GM04503 (cell line): Measurements from ENCODE around the gene RHOU.
"Not testable (repeated sequence)": the region's sequence is repeated elsewhere in the genome, so short reads cannot be mapped to it uniquely, and the experiment has no call there.

Experiments used
- DNase-seq: peaks from one replicate; pipeline ENCODE4 v3.0.0-alpha.2; 2012; ENCODE audit warnings: low read depth

Gene RHOU

DNA sequence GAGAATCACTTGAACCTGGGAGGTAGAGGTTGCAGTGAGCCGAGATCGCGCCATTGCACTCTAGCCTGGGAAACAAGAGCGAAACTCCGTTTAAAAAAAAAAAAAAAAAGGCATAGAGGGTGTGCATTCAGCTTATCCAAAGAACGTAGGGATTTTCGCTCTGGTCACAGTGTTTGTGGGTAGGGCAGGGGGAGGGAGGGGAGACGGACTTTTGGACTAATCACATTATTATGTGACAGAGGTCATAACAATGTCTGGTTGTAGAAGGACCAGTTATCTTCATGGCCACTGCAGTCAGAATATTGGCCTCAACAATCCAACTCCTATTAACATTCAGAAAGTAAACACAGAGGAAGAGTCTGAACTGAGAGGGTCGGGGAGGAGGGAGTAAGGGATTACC lies 25.7 kb downstream of the RHOU start:
- no peak for DNase-seq

DNA sequence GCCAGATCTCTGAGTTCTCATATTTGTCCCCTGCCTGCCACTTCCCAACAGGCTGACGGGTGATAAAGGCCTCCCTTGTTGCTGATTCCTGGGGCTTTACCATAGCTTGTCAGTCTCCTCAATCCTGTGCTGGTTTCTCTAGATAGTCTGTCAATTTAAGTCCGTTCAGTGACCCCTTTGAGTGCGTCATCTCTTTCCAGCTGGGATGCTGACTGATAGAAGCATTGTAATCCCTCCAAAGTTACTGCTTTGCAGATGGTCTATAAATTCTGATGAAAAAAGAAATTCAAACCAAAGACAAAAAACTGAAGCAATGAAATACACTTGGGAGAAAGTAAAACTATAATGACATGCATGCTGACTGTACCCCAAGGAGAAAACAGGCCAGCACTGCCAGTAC lies 28.3 kb downstream of the RHOU start:
- no peak for DNase-seq

DNA sequence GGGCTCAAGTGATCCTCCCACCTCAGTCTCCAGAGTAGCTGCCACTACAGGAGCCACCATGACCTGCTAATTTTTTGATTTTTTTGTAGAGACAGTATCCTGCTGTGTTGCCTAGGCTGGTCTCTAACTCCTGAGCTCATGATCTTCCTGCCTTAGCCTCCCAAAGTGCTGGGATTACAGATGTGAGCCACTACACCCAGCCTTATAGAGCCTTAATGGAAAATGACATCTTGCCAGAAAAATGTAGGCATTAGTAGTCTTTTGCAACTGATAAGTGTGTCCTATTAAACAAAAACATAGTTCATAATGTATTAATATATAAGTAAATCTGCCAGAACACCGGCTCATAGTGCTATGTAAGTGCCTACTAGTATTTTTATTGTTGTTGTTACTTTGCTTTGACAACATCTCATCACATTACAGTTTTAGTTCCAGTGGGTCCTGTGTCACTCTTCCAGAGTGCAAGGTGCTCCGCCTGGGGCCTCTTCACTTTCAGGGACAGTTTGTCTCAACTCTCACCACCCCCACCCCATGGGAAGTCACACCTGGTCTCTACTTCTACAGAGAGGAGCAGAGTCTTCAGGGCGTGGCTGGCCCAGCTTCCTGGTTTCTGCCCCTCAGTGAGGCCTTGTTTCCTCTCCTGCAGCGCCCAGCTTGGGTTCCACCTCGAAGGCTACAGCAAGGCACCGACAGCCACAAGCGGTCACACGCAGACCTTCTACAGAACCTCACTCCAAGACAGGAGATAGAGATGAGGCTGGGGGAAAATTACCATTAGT lies 30.1 kb downstream of the RHOU start:
- DNase-seq = no peak

DNA sequence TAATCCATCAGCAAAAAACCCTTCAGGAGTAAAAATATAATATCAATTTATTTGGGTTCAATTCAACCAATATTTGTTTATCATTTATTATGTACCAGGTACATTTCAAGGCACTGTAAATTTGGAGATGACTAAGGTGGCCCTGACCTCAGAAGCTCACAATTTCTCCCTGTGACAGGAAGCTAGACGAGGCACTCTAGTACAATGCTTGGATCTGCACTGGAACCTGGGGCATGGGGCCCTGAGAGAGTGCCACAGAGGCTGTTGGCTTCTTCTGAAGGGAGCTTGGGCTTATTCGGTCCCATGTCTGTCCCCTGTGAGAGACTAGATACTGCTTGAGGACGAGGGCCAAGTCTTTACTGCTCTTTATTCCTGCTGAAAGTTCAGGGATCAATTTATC lies 31.5 kb downstream of the RHOU start:
- no peak for DNase-seq

DNA sequence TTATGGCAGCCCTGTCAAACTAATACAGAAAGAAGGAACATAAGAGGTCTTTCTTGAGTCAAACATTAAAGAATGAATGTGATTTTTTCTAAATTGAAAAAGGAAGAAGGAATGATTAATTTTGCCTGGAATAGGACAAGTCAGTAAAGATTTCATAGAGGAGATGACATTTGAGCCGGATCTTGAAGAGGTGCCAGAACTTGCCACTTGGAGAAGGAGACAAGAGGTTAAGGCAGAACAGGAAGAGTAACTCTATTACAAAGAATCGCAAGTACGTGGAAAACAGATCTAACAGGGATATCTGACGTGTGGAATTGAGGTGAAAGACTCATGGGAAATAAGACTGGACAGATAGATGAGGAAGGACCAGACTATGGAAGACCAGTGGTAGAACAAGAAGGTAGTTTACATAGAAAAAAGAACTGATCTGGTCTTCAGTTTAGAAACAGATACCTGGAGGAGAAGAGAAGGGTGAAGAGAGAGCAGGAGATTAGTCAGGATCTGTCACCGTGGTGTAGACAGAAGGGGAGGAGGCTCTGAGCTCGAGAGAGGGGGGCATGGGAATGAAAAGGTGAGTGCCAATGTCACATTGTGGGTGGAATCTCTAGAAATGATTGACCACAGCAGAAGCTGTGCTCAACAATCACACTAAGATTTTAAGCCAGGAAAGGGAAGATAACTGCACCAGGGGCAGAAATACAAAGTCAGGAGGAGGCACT lies 32.5 kb downstream of the RHOU start:
- DNase-seq = no peak

DNA sequence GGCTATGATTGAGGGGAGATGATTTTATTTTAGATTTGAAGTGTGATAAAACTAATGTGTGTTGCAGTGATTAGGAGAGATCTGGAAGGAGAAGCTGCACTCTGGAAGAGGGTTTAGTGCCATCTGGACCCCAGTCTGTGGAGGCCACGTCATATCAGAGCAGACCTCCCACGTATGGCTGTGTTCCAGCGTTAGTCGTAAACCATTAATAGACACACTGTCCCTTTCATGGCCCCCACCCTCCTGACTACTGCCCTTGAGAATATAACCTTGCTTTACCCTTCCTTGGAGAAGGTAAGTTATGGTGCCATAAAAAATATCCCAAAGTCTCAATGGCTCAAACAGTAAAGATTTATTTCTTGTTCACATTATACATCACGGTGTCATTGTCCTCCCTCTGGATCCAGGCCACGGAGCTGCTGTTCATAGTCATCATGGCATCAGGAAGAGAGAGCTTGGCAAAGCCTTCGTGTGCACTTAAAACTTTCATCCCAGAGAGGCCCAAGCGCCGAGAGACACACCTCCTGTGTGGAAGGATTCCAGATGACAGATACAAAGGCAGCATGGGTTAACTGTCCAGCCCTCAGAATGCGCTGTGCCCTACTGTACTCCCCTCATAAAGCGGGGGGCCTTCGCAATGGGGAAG lies 33.2 kb downstream of the RHOU start:
- no peak for DNase-seq

DNA sequence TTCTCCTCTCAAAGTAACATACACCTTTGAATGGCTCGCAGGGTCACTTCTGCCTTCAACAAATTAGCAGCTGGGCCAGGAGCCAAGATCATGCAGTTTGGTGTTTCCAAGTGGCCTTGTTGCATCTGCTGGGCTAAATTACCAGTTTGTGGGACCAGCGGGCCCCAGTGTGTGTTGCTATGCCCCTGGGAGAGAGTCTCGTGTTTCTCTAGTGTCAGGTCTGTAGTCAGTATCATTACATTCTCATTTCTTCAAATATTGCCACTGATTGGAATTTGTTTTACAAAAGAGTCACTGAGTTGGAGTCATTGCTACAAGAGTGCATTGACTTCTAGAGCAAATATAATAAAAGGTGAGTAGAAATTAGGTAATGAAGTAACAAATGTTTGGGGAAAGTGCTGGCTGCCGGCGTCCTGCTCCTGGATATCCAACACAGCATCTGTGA lies 35.5 kb downstream of the RHOU start:
- DNase-seq = no peak

DNA sequence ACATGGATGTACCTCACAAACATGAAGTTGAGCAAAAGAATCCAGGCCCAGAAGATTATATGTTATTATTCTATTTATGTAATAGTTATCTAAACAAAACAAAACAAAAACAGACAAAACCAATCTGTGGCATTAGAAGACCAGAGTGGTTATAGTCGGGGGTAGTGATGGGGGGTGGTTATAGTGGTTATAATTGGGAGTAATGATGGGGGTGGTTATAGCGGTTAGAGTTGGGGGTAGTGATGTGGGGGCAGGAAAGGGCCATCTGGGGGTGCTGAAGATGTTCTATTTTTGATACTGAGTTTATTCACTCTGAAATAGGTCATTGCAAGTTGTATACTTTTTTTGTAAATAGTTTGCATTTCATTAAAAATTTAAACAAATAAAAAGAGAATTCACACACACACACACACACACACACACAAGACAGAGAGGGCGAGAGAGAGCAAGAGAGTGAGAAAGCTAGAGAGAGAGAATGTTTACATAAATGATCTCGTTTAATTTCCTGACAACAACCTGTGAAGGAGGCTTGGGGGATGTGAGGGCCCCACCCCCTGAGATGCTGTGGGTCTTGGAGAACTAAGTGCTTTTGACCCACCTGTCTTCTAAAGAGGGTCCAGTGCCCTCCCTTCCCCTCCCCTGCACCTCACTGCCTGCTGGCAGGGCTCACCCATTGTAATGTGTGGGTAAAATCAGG lies 37.4 kb downstream of the RHOU start:
- DNase-seq = no peak

DNA sequence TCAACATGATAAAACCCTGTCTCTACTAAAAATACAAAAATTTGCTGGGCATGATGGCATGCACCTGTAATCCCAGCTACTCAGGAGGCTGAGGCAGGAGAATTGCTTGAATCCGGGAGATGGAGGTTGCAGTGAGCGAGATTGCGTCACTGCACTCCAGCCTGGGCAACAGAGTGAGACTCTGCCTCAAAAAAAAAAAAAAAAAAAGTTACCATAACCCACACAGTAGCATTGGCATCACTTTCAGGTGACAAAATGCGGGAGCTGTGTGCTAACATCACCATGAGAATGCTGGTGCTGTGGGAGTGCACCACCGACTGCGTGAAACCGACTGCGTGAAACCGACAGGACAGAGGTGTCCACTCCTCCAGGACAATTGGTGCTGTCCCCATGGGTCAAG lies 40.7 kb downstream of the RHOU start:
- DNase-seq = not testable (repeated sequence)

DNA sequence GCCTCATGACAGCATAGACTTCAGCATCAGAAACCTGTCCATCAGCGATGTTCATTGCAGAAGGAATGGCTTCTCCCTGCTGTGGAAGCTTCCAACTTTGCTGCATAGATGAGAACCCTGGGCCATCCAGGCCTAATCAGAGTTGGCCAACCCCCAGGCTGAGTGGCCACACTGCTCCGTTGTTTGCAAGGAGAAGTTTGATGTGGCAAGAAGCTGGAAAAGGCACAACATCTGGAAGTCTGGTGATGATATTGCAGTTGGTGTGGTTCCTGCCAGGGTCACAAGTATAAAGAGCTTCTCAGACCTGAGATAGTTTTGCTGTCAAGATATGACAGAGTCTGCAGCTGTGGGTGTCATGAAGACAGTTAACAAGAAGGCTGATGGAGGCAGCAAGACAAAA lies 41.2 kb downstream of the RHOU start:
- DNase-seq = no peak

DNA sequence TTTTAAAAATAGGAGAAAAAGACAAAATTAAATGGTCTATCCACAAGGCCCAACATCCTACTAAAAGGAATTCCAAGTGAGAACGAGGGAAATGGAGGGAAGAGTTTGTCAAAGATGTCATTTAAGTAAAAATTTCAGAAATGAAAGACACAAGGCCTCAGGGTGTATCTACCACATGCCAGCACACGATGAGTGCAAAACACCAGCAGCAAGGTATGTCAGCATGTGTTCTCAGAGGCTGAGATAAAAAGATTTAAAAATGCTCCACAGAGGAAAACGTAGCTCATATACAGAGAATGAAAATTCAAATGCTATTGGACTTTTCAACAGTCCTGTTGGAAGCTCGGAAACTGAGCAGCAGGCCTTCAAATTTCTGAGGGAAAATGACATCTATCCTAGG lies 42.0 kb downstream of the RHOU start:
- no peak for DNase-seq

DNA sequence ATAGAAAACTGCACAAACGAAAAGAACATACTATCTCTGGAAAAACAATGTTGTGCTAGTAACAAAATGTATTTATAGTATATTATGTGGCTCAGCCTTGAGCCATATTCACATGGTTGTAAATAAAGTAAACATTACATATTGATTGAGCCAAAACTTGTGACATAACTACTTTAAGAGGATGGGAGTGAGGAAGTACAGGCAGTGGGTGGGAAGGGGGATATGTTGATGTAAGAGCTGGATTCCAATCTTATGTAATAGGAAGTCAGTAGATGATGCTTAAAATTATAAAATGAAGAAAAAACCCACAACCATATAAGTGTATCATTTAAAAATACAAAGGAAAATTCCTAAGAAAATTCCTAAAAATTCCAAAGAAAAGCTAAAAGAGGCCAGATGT lies 42.7 kb downstream of the RHOU start:
- DNase-seq = no peak

DNA sequence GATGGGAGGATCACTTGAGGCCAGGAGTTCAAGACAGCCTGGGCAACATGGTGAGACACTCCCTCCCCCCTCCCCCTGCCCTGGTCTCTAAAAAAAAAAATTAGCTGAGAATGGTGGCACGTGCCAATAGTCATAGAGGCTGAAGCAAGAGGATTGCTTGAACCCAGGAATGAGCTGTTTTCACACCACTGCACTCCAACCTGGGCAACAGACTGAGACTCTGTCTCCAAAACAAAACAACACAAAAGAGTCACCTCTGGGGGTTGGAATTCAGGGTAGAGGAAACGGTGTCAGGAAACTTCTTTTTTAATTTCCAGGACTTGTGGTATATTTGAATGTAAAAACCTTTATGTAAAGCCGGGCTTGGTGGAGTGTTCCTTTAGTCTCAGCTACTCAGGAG lies 43.2 kb downstream of the RHOU start:
- no peak for DNase-seq

DNA sequence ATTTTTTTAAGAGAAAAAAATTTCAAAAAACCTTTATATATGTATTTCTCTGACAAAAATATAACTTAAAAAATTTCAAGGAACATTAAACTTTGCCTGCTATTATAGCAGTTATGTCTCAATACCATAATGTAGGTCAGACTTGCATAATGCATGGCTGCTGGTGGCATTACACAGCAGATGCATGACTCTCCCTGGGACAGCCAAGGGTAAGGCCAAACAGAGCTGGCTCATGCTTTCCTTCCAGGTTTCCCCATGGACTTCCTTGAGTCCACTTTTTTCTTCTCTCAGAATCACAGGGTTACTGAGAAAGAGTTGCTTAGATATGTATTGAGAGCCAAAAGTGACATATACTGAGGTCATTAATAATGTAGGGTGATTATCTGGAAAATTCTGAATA lies 43.7 kb downstream of the RHOU start:
- no peak for DNase-seq

DNA sequence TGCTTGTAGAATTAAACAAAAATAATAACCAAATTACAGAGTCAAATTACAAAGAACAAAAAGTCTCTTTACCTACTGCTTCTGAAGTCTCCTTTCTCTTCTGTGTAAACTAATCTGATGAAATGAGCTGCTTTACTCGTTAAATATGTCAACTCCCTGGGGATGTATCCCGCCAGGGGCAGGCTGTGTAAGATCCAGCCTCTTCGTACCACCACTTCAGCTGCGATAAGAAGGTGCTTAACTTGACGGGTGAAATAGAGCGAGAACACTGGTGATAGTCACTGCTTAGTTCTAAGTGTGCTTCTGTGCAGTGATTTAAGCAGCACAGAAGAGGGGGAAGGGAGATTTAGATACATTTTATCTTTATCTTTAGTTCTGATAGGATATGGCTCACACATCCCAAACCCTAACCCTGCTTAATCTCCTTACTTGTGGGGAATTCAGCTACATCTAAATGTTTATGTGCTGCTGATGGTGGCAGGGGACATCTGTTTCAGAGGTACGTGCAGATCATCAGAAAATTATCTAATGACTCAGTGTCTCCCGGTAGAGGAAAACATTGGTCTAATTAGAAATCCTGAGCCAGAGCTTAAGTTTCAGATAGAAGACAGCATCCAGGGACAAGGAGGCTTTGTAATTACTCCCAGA lies 46.0 kb downstream of the RHOU start:
- DNase-seq = no peak

DNA sequence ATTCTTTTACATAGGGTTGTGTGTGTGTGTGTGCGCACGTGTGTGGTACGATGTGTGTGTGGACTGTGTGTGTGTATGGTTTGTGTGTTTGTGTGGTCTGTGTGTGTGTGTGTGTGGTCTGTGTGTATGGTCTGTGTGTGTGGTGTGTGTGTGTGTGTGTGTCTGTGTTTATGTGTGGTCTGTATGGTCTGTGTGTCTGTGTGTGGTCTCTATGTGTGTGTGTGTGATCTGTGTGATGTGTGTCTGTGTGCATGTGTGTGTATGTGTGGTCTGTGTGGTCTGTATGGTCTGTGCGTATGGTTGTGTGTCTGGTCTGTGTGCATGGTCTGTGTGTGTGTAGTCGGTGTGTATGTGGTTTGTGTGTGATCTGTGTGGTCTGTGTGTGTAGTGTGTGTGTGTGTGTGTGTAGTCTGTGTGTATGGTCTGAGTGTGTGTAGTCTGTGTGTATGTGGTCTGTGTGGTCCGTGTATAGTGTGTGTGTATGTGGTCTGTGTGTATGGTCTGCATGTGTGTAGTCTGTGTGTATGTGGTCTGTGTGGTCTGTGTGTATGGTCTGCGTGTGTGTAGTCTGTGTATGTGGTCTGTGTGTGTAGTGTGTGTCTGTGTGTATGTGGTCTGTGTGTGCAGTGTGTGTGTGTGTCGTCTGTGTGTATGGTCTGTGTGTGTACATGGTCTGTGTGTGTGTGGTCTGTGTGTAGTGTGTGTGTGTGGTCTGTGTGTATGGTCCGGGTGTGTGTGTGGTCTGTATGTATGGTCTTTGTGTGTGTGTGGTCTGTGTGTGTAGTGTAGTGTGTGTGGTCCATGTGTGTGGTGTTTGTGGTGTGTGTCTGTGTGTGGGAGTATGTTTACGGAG lies 46.8 kb downstream of the RHOU start:
- no peak for DNase-seq

DNA sequence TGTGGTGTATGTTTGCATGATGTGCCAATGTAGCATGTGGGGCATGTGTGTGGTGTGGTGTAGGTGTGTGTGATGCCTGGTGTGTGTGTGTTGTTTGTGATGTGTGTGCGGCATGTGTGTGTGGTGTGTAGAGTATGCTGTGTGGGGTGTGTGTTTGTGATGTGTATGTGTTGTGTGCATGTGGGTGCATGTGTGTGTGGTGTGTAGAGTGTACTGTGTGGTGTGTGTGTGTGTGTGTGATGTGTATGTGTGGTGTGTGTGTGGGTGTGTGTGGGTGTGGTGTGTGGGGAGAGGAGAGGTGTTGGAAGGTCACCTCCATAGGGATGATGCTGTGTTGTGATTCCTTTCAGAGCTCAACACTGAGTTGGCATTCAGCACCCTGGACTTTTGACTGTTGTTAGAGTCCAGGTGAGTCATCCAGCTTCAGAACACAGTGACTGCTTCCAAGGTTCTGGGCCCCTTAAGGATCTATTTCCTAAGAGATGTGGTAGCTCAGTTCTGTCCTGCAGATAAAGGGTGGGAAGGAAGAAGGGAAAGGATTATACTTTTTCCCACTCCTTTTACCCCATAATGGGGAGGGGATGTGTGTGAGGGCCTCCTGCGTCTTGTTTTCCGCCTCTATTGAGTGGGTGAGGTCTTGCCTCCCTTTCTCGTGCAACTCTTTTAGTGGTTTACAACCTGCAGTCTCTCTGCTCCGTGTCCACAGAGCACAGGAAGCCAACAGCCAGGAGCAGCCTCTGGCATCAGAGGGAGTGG lies 47.6 kb downstream of the RHOU start:
- peak; percentile 10 for DNase-seq

DNA sequence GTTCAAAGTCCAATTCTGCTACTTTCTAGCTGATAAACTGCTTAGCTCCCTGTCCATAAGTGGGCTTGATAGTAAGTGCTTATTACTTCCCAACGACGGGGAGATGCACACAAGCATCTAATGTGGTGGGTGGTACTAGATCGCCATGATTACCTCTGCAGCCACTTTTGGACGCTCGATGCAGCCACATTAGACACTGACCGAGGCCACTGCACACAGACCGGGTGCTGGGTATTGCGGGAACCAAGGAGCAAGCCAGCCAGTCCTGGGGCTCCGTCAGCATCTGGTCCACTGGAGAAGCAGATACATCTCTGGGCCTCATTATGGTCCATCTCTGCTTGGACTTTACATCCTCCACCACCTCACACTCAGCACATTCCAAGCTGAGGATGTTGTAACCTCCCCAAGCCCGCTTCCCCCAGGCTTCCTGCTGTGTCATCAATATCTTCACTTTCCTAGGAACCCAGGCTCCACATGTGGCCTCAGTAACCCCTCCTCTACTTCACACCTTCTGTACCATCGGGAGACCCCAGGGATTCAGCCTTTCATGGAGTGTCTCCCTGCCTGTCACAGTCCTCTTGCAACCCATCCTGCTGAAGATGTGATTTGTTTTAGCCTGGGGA lies 48.2 kb downstream of the RHOU start:
- no peak for DNase-seq

DNA sequence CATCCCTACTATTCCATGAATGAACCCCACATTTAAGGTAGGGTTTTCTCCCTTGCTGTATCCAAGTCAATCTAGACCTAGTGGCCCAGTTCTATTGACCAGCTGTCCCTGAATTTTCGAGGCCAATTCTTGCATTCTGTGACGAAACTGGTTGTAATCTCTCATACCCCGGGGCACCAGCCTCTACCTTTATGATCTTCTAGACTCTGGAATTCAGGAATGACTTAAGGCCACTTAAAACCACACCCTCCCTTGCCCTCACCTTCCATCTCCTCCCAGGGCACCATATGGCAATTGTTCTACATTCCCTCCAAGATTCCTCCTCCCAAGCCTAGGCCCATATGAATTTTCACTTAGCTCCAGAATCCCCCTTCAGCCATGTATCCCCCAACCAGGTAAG lies 48.9 kb downstream of the RHOU start:
- no peak for DNase-seq
